ENCODE measurements around the gene FMN1. TPM values are rescaled to one million over a fixed set of nuclear protein-coding genes. Genes with fewer than 3 reads are reported as not detected.

Gene FMN1
- total and polyA plus RNA-seq, 2 of the 8 experiments (the other 6 are each of a cell fraction or from before 2014, with no cell fraction given), result 0.27 to 3.7 TPM

DNA sequence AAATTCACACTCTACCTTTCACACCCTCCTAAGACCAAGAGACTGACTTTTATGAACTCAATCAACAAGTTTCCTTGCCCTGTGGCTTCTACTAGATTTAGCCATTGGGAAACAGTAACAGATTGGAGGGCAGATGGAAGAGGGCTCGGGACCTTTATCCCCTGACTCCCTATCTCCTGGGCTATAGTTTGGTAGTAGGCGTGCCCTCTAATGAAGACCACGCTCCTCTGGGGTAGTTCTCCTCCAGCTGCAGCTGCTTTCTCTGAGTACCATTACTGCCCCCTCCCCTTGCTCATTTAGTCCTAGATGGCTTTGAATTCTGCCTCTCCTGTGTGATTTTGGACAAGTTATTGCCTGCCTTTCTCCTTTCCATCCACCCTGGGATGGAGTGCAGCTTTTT is 33.3 kb downstream of the FMN1 start:
- Histone ChIP-seq H2AK5ac (ENCODE audit: low read depth, low read length) (no peak overlapping the region), H3K56ac (replicated peaks; ENCODE audit: insufficient read length, low read depth, low read length) (no peak overlapping the region), H4K8ac (ENCODE audit: extremely low read depth, insufficient read depth, low read length) (no peak overlapping the region), H3K79me1 (ENCODE audit: low read depth, low read length) (no peaks in the 10 kb centered on the region), H3K14ac (ENCODE audit: insufficient read length) (no peak overlapping the region), H3K23ac (ENCODE audit: insufficient read length) (no peak overlapping the region), H2AFZ (ENCODE audit: low read length) (no peak overlapping the region), H3K4me2 (ENCODE audit: insufficient read depth in 1 of 2, low read depth in 2 of 2, low read length in 2 of 2) (no peak overlapping the region), H3K27me3 (replicated peaks in 1 of 4; ENCODE audit: control insufficient read depth in 3 of 4, extremely low read depth in 1 of 4, insufficient read depth in 3 of 4, low read length in 3 of 4) (no peaks in the 10 kb centered on the region), H3K9ac (replicated peaks in 1 of 4; ENCODE audit: extremely low read depth in 1 of 4, low read depth in 3 of 4, low read length in 3 of 4) (no peak overlapping the region), H4K91ac (replicated peaks; ENCODE audit: insufficient read length, low read length) (no peak overlapping the region), H4K20me1 (replicated peaks in 1 of 2; ENCODE audit: control insufficient read depth in 1 of 2, insufficient read depth in 2 of 2, low read length in 2 of 2) (no peaks in the 10 kb centered on the region), H3K4me3 (ENCODE audit: extremely low read depth in 1 of 4, insufficient read depth in 2 of 4, low read depth in 3 of 4, low read length in 4 of 4) (no peak overlapping the region), H2BK120ac (replicated peaks; ENCODE audit: low read depth, low read length) (no peak overlapping the region), H3K79me2 (ENCODE audit: control insufficient read depth in 1 of 2, insufficient read depth in 2 of 2, low read length in 2 of 2) (no peaks in the 10 kb centered on the region), H3K4ac (replicated peaks; ENCODE audit: insufficient read length, low read depth, low read length) (no peak overlapping the region), H3K27ac (ENCODE audit: low read depth, low read length) (no peak overlapping the region), H3K9me3 (ENCODE audit: insufficient read depth in 2 of 2, low read depth in 1 of 2, low read length in 1 of 2) (no peaks in the 10 kb centered on the region), H4K5ac (ENCODE audit: insufficient read length, low read depth, low read length) (no peak overlapping the region), H3K23me2 (ENCODE audit: low read depth, low read length) (no peaks in the 10 kb centered on the region), H2BK12ac (ENCODE audit: low read depth, low read length) (no peak overlapping the region), H3K36me3 (ENCODE audit: control insufficient read depth in 2 of 4, insufficient read depth in 4 of 4, low read length in 3 of 4) (no peaks in the 10 kb centered on the region), H3K4me1 (replicated peaks in 1 of 4; ENCODE audit: control insufficient read depth in 3 of 4, insufficient read depth in 4 of 4, low read length in 3 of 4) (no peaks in the 10 kb centered on the region), H2BK20ac (ENCODE audit: low read length) (no peak overlapping the region), H2BK5ac (ENCODE audit: low read depth, low read length) (no peak overlapping the region), H3K18ac (ENCODE audit: extremely low read depth, low read length) (no peak overlapping the region), H2BK15ac (ENCODE audit: low read length) (no peak overlapping the region)
- FAIRE-seq (no peak), DNase-seq (ENCODE audit: low read depth in 1 of 2, low spot score in 2 of 2) (no peak)
- 89% methylated on average over 3 of the region's 3 CpGs; no CpG with 5 or more reads in 1 of the 2 experiments for WGBS, 2 experiments (ENCODE audit: extremely low coverage in 1 of 2, insufficient coverage in 1 of 2, insufficient read length in 1 of 2, insufficient replicate concordance in 2 of 2, low coverage in 1 of 2, low lambda C conversion rate in 2 of 2, missing lambda C conversion rate in 1 of 2)
- CTCF ChIA-PET (ENCODE audit: partially characterized antibody), result no interaction called here
- POLR2A ChIA-PET (ENCODE audit: partially characterized antibody), result interaction anchor here (0.7 kb wide), 2 partner anchors 41 to 504 kb away, joined by 3 read pairs; no protein-coding TSS in a partner anchor
- no peak for TF ChIP-seq CBX8 (IDR thresholded peaks at IDR 0.05; ENCODE audit: borderline replicate concordance, low read depth, low read length)
- no peak for TF ChIP-seq SAP30 (IDR thresholded peaks at IDR 0.05; ENCODE audit: insufficient read depth, insufficient replicate concordance, low read length)
- TF ChIP-seq, protein P1, sequence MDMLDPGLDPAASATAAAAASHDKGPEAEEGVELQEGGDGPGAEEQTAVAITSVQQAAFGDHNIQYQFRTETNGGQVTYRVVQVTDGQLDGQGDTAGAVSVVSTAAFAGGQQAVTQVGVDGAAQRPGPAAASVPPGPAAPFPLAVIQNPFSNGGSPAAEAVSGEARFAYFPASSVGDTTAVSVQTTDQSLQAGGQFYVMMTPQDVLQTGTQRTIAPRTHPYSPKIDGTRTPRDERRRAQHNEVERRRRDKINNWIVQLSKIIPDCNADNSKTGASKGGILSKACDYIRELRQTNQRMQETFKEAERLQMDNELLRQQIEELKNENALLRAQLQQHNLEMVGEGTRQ (IDR thresholded peaks at IDR 0.05; ENCODE audit: low read length), result no peak
- no peak for TF ChIP-seq KDM1A (IDR thresholded peaks at IDR 0.05; ENCODE audit: borderline replicate concordance, low read length)
- no peak for TF ChIP-seq ASH2L (IDR thresholded peaks at IDR 0.05; ENCODE audit: low read length)
- TF ChIP-seq EP300 (IDR thresholded peaks at IDR 0.05; ENCODE audit: borderline replicate concordance in 1 of 2, low read depth in 2 of 2, low read length in 2 of 2), result no peak
- no peak for TF ChIP-seq RAD21 (IDR thresholded peaks at IDR 0.05 in 1 of 2, conservative IDR thresholded peaks at IDR 0.05 in 1 of 2; ENCODE audit: low read depth in 2 of 2, low read length in 2 of 2)
- TF ChIP-seq RFX5 (IDR thresholded peaks at IDR 0.05; ENCODE audit: borderline replicate concordance, low read depth, low read length), result no peak
- no peak for TF ChIP-seq TCF12 (IDR thresholded peaks at IDR 0.05; ENCODE audit: low read depth, low read length)
- no peak for TF ChIP-seq CREB1 (IDR thresholded peaks at IDR 0.05)
- TF ChIP-seq, protein P2, sequence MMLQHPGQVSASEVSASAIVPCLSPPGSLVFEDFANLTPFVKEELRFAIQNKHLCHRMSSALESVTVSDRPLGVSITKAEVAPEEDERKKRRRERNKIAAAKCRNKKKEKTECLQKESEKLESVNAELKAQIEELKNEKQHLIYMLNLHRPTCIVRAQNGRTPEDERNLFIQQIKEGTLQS (IDR thresholded peaks at IDR 0.05; ENCODE audit: insufficient read depth, low read depth, low read length), result no peak
- TF ChIP-seq ZNF274 (IDR thresholded peaks at IDR 0.05; ENCODE audit: borderline replicate concordance, extremely low read depth, low read length), result no peak
- TF ChIP-seq TEAD4 (IDR thresholded peaks at IDR 0.05; ENCODE audit: low read depth, low read length), result no peak
